ENCODE measurements around the gene HTR2B. TPM values are rescaled to one million over a fixed set of nuclear protein-coding genes. Genes with fewer than 3 reads are reported as not detected.
A peak's percentile ranks its signal among the peaks of the same experiment; 100 is the strongest.
"Not testable (repeated sequence)": the region's sequence is repeated elsewhere in the genome, so short reads cannot be mapped to it uniquely, and the experiment has no call there.

HTR2B gene
- total RNA-seq, 2 experiments from 2014 or later, result not detected

GRCh38 chr2:231111987-231112386 is 12.9 kb downstream of the HTR2B start:
- ChIA-PET POLR2A (no interaction called here), CTCF (interaction anchor here (1.2 to 3.0 kb wide), 3 partner anchors 9 to 299 kb away, joined by 3 to 14 read pairs (median 6); no protein-coding TSS in a partner anchor)
- H3K4me3 Mint-ChIP-seq, result no peak overlapping the region
- DNase-seq (no peak), ATAC-seq (no peak)
- H3K4me1 Mint-ChIP-seq (ENCODE audit: low read depth), result no peaks in the 10 kb centered on the region
- H3K27ac Mint-ChIP-seq, result no peak overlapping the region
- H3K36me3 Mint-ChIP-seq (ENCODE audit: low read depth), result peaks cover 28% of the 10 kb centered on the region
- H3K9me3 Mint-ChIP-seq (ENCODE audit: insufficient read depth), result no peaks in the 10 kb centered on the region
- no peaks in the 10 kb centered on the region for H3K27me3 Mint-ChIP-seq (ENCODE audit: low read depth)

- POLR2A ChIA-PET, result no interaction called here
- Mint-ChIP-seq H3K4me3 (no peak overlapping the region), H3K9me3 (ENCODE audit: insufficient read depth) (no peaks in the 10 kb centered on the region), H3K27ac (no peak overlapping the region), H3K36me3 (ENCODE audit: low read depth) (peaks cover 28% of the 10 kb centered on the region), H3K4me1 (ENCODE audit: low read depth) (no peaks in the 10 kb centered on the region), H3K27me3 (ENCODE audit: low read depth) (no peaks in the 10 kb centered on the region)
- CTCF ChIA-PET, result interaction anchor here (0.6 to 1.2 kb wide), 3 partner anchors 11 to 341 kb away, joined by 3 read pairs; no protein-coding TSS in a partner anchor
- ATAC-seq (no peak), DNase-seq (no peak)
These were observed 14.3 kb downstream of the HTR2B start for GRCh38 chr2:231110551-231110950.

GRCh38 chr2:231104115-231104713 is 20.6 kb downstream of the HTR2B start:
- ChIA-PET CTCF (interaction anchor here (0.7 to 7.7 kb wide), 26 partner anchors 8 to 351 kb away, joined by 3 to 48 read pairs (median 5); partner anchors contain the start of genes ARMC9 and HTR2B), POLR2A (no interaction called here)
- no peak overlapping the region for H3K4me3 Mint-ChIP-seq
- H3K36me3 Mint-ChIP-seq (ENCODE audit: low read depth), result peaks cover 31% of the 10 kb centered on the region
- peaks cover 8% of the 10 kb centered on the region for H3K9me3 Mint-ChIP-seq (ENCODE audit: insufficient read depth)
- ATAC-seq (peak; percentile 76), DNase-seq (peak; percentile 76)
- H3K4me1 Mint-ChIP-seq (ENCODE audit: low read depth), result no peaks in the 10 kb centered on the region
- no peak overlapping the region for H3K27ac Mint-ChIP-seq
- no peaks in the 10 kb centered on the region for H3K27me3 Mint-ChIP-seq (ENCODE audit: low read depth)

- ChIA-PET POLR2A (no interaction called here), CTCF (interaction anchor here (0.9 to 7.7 kb wide), 11 partner anchors 8 to 349 kb away, joined by 3 to 48 read pairs (median 10); partner anchors contain the start of gene HTR2B)
- Mint-ChIP-seq H3K9me3 (ENCODE audit: insufficient read depth) (peaks cover 16% of the 10 kb centered on the region), H3K27ac (no peak overlapping the region), H3K4me3 (no peak overlapping the region), H3K27me3 (ENCODE audit: low read depth) (no peaks in the 10 kb centered on the region), H3K4me1 (ENCODE audit: low read depth) (no peaks in the 10 kb centered on the region), H3K36me3 (ENCODE audit: low read depth) (peaks cover 35% of the 10 kb centered on the region)
- ATAC-seq, result no peak
- DNase-seq, result no peak
These were observed 22.1 kb downstream of the HTR2B start for GRCh38 chr2:231102772-231103171.

GRCh38 chr2:231100990-231101389 is 23.9 kb downstream of the HTR2B start:
- ChIA-PET CTCF (interaction anchor here (1.2 to 7.7 kb wide), 2 partner anchors 306 to 351 kb away, joined by 3 to 48 read pairs; no protein-coding TSS in a partner anchor), POLR2A (no interaction called here)
- Mint-ChIP-seq H3K27ac (no peak overlapping the region), H3K4me1 (ENCODE audit: low read depth) (no peaks in the 10 kb centered on the region), H3K36me3 (ENCODE audit: low read depth) (peaks cover 53% of the 10 kb centered on the region), H3K9me3 (ENCODE audit: insufficient read depth) (peaks cover 16% of the 10 kb centered on the region), H3K27me3 (ENCODE audit: low read depth) (no peaks in the 10 kb centered on the region), H3K4me3 (no peak overlapping the region)
- ATAC-seq (no peak), DNase-seq (no peak)

GRCh38 chr2:231100321-231100720 is 24.5 kb downstream of the HTR2B start:
- H3K4me3 Mint-ChIP-seq; H3K27me3 Mint-ChIP-seq (ENCODE audit: low read depth); H3K4me1 Mint-ChIP-seq (ENCODE audit: low read depth); ATAC-seq; H3K27ac Mint-ChIP-seq; DNase-seq; POLR2A ChIA-PET: not testable (repeated sequence)
- H3K36me3 Mint-ChIP-seq (ENCODE audit: low read depth), result peaks cover 58% of the 10 kb centered on the region
- peaks cover 16% of the 10 kb centered on the region for H3K9me3 Mint-ChIP-seq (ENCODE audit: insufficient read depth)
- CTCF ChIA-PET, result interaction anchor here (7.7 kb wide), 1 partner anchor 352 kb away, joined by 48 read pairs; no protein-coding TSS in a partner anchor

- Mint-ChIP-seq H3K9me3 (ENCODE audit: insufficient read depth) (peaks cover 16% of the 10 kb centered on the region), H3K4me3 (no peak overlapping the region), H3K27ac (no peak overlapping the region), H3K36me3 (ENCODE audit: low read depth) (peaks cover 60% of the 10 kb centered on the region), H3K4me1 (ENCODE audit: low read depth) (no peaks in the 10 kb centered on the region), H3K27me3 (ENCODE audit: low read depth) (no peaks in the 10 kb centered on the region)
- ChIA-PET POLR2A (no interaction called here), CTCF (interaction anchor here (7.7 kb wide), 1 partner anchor 352 kb away, joined by 48 read pairs; no protein-coding TSS in a partner anchor)
- ATAC-seq (no peak), DNase-seq (no peak)
These were observed 24.9 kb downstream of the HTR2B start for GRCh38 chr2:231099918-231100317.

- H3K4me3 Mint-ChIP-seq, result no peak overlapping the region
- DNase-seq, result no peak
- ATAC-seq, result no peak
- H3K9me3 Mint-ChIP-seq (ENCODE audit: insufficient read depth), result peaks cover 14% of the 10 kb centered on the region
- ChIA-PET POLR2A (no interaction called here), CTCF (interaction anchor here (0.7 to 3.0 kb wide), 3 partner anchors 10 to 357 kb away, joined by 3 to 18 read pairs (median 4); no protein-coding TSS in a partner anchor)
- no peak overlapping the region for H3K27ac Mint-ChIP-seq
- H3K4me1 Mint-ChIP-seq (ENCODE audit: low read depth), result no peaks in the 10 kb centered on the region
- no peaks in the 10 kb centered on the region for H3K27me3 Mint-ChIP-seq (ENCODE audit: low read depth)
- peaks cover 67% of the 10 kb centered on the region for H3K36me3 Mint-ChIP-seq (ENCODE audit: low read depth)
These were observed 30.0 kb downstream of the HTR2B start for GRCh38 chr2:231094736-231095346.

GRCh38 chr2:231093933-231094332 is 30.9 kb downstream of the HTR2B start:
- ATAC-seq (no peak), DNase-seq (no peak)
- Mint-ChIP-seq H3K9me3 (ENCODE audit: insufficient read depth) (peaks cover 5% of the 10 kb centered on the region), H3K27me3 (ENCODE audit: low read depth) (no peaks in the 10 kb centered on the region), H3K27ac (no peak overlapping the region), H3K36me3 (ENCODE audit: low read depth) (peaks cover 62% of the 10 kb centered on the region), H3K4me1 (ENCODE audit: low read depth) (no peaks in the 10 kb centered on the region), H3K4me3 (no peak overlapping the region)
- ChIA-PET POLR2A (no interaction called here), CTCF (interaction anchor here (3.0 kb wide), 1 partner anchor 10 kb away, joined by 18 read pairs; no protein-coding TSS in a partner anchor)

GRCh38 chr2:231088754-231089153 is 36.1 kb downstream of the HTR2B start:
- ChIA-PET CTCF (no interaction called here), POLR2A (no interaction called here)
- DNase-seq (no peak), ATAC-seq (no peak)
- H3K9me3 Mint-ChIP-seq (ENCODE audit: insufficient read depth), result no peaks in the 10 kb centered on the region
- H3K36me3 Mint-ChIP-seq (ENCODE audit: low read depth), result peaks cover 41% of the 10 kb centered on the region
- no peak overlapping the region for H3K4me3 Mint-ChIP-seq
- H3K27me3 Mint-ChIP-seq (ENCODE audit: low read depth), result no peaks in the 10 kb centered on the region
- H3K4me1 Mint-ChIP-seq (ENCODE audit: low read depth), result no peaks in the 10 kb centered on the region
- no peak overlapping the region for H3K27ac Mint-ChIP-seq

- no peaks in the 10 kb centered on the region for H3K4me1 Mint-ChIP-seq (ENCODE audit: low read depth)
- ATAC-seq (no peak), DNase-seq (no peak)
- no peaks in the 10 kb centered on the region for H3K9me3 Mint-ChIP-seq (ENCODE audit: insufficient read depth)
- peaks cover 50% of the 10 kb centered on the region for H3K36me3 Mint-ChIP-seq (ENCODE audit: low read depth)
- H3K4me3 Mint-ChIP-seq, result no peak overlapping the region
- no peak overlapping the region for H3K27ac Mint-ChIP-seq
- H3K27me3 Mint-ChIP-seq (ENCODE audit: low read depth), result no peaks in the 10 kb centered on the region
- CTCF ChIA-PET, result interaction anchor here (1.3 to 1.8 kb wide), 2 partner anchors 26 to 32 kb away, joined by 4 to 5 read pairs; no protein-coding TSS in a partner anchor
- POLR2A ChIA-PET, result no interaction called here
These were observed 40.3 kb downstream of the HTR2B start for GRCh38 chr2:231084565-231084964.

GRCh38 chr2:231069379-231070054 is 55.3 kb downstream of the HTR2B start:
- no peaks in the 10 kb centered on the region for H3K9me3 Mint-ChIP-seq (ENCODE audit: insufficient read depth)
- H3K4me1 Mint-ChIP-seq (ENCODE audit: low read depth), result peaks cover 8% of the 10 kb centered on the region
- no peak for ATAC-seq
- H3K4me3 Mint-ChIP-seq, result no peak overlapping the region
- no peak overlapping the region for H3K27ac Mint-ChIP-seq
- POLR2A ChIA-PET, result no interaction called here
- no peak for DNase-seq
- H3K27me3 Mint-ChIP-seq (ENCODE audit: low read depth), result no peaks in the 10 kb centered on the region
- peaks cover 48% of the 10 kb centered on the region for H3K36me3 Mint-ChIP-seq (ENCODE audit: low read depth)
- CTCF ChIA-PET, result interaction anchor here (1.0 to 1.4 kb wide), 3 partner anchors 13 to 17 kb away, joined by 3 to 5 read pairs (median 3); partner anchors contain the start of gene PSMD1

Data from activated CD8-positive, alpha-beta T cell treated with anti-CD3 and anti-CD28 coated beads, Interleukin-2, amount 10 ng/mL, durations not matched to agents 7 days and 5 days (primary cell).